ENCODE data around the gene INTS4.

INTS4 gene

DNA sequence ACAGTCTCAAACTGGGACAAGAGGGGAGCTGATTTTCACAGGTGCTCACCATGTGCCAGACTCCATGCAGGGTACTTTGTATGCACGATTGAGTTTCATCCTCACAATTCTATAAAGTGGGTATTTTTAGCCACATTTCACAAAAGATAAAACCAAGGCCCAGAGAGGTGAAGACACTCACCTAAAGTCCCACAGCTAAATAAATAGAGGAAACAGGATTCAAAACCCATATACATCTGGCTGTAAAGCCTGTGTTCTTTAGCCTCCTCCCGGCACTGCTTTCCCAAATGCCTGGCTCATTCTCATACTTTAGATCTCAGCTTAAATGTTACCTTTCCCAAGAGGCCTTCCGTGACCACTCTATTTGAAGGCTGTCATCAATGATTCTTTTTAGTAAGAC lies 41.8 kb upstream of the INTS4 start:
- TF ChIP-seq RARB (CRISPR knock-in tag; IDR thresholded peaks at IDR 0.05): no peak
- TF ChIP-seq PPARA (CRISPR knock-in tag; IDR thresholded peaks at IDR 0.05; ENCODE audit: borderline replicate concordance): no peak
- no peak for TF ChIP-seq ZNF70 (CRISPR knock-in tag; IDR thresholded peaks at IDR 0.05)
- no peak for TF ChIP-seq OSR1 (CRISPR knock-in tag; IDR thresholded peaks at IDR 0.05)
- no peak for TF ChIP-seq GLIS3 (CRISPR knock-in tag; IDR thresholded peaks at IDR 0.05)
- no peak for TF ChIP-seq ZNF8 (CRISPR knock-in tag; IDR thresholded peaks at IDR 0.05)
- TF ChIP-seq ISL1 (CRISPR knock-in tag; IDR thresholded peaks at IDR 0.05): no peak
- TF ChIP-seq, protein P1, sequence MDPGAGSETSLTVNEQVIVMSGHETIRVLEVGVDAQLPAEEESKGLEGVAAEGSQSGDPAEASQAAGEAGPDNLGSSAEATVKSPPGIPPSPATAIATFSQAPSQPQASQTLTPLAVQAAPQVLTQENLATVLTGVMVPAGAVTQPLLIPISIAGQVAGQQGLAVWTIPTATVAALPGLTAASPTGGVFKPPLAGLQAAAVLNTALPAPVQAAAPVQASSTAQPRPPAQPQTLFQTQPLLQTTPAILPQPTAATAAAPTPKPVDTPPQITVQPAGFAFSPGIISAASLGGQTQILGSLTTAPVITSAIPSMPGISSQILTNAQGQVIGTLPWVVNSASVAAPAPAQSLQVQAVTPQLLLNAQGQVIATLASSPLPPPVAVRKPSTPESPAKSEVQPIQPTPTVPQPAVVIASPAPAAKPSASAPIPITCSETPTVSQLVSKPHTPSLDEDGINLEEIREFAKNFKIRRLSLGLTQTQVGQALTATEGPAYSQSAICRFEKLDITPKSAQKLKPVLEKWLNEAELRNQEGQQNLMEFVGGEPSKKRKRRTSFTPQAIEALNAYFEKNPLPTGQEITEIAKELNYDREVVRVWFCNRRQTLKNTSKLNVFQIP (CRISPR knock-in tag; IDR thresholded peaks at IDR 0.05; ENCODE audit: borderline replicate concordance, low read depth): no peak
- TF ChIP-seq TCF4 (CRISPR knock-in tag; IDR thresholded peaks at IDR 0.05; ENCODE audit: borderline replicate concordance): no peak
- no peak for TF ChIP-seq ZFP30 (CRISPR knock-in tag; IDR thresholded peaks at IDR 0.05)
- TF ChIP-seq TSHZ2 (CRISPR knock-in tag; IDR thresholded peaks at IDR 0.05): no peak
- no peak for TF ChIP-seq ESRRG (CRISPR knock-in tag; IDR thresholded peaks at IDR 0.05)
- no peak for TF ChIP-seq TOX (CRISPR knock-in tag; IDR thresholded peaks at IDR 0.05; ENCODE audit: borderline replicate concordance)
- no peak for ATAC-seq

DNA sequence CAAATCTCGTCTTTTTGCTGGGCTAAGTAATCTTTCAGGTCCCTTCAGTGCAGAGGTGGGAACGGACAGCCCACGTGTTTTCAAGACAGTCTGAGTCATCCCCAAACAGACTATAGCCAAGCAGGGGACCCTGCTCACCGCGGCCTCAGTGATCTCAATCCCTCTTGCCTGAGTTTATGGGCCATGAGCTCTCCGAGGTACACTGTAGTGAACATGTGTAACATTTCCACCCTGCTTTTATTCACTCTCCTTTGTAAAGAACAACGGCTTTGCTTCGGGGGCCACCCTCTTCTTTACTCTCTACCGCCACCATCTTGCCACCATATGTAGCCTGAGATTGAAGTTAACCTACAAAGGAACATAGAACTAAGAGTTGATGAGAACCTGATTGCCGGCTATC lies 40.2 kb upstream of the INTS4 start:
- TF ChIP-seq TSHZ2 (CRISPR knock-in tag; IDR thresholded peaks at IDR 0.05): no peak
- no peak for TF ChIP-seq TOX (CRISPR knock-in tag; IDR thresholded peaks at IDR 0.05; ENCODE audit: borderline replicate concordance)
- TF ChIP-seq ZNF8 (CRISPR knock-in tag; IDR thresholded peaks at IDR 0.05): no peak
- no peak for TF ChIP-seq ZFP3 (CRISPR knock-in tag; IDR thresholded peaks at IDR 0.05)
- no peak for TF ChIP-seq OSR1 (CRISPR knock-in tag; IDR thresholded peaks at IDR 0.05)
- no peak for TF ChIP-seq GLIS3 (CRISPR knock-in tag; IDR thresholded peaks at IDR 0.05)
- TF ChIP-seq, protein P1 (CRISPR knock-in tag; IDR thresholded peaks at IDR 0.05; ENCODE audit: borderline replicate concordance, low read depth): no peak
- TF ChIP-seq ARNTL (CRISPR knock-in tag; IDR thresholded peaks at IDR 0.05; ENCODE audit: borderline replicate concordance, low read depth): no peak
- no peak for TF ChIP-seq ZFP30 (CRISPR knock-in tag; IDR thresholded peaks at IDR 0.05)
- no peak for TF ChIP-seq ISL1 (CRISPR knock-in tag; IDR thresholded peaks at IDR 0.05)
- TF ChIP-seq ZNF70 (CRISPR knock-in tag; IDR thresholded peaks at IDR 0.05): no peak
- ATAC-seq: no peak

DNA sequence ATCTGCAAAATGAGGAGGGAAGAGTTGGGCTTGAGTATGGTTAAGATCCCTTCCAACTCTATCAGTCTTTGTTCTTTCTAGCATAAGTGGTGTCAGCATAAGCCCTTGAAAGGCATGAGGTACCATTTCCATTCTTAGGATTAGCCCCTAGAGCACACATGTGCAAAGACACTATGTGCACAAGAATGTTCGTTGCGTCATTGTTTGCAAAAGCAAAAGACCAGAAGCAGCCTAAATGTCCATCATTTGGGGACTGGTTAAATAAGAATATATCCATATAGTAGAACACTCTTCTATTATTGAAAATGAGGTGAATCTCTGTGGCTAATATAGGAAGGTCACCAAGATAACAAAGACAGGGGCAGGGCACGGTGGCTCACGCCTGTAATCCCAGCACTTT lies 38.6 kb upstream of the INTS4 start:
- no peak for TF ChIP-seq ZNF70 (CRISPR knock-in tag; IDR thresholded peaks at IDR 0.05)
- no peak for TF ChIP-seq ZNF565 (CRISPR knock-in tag; conservative IDR thresholded peaks at IDR 0.05; ENCODE audit: low read depth)
- TF ChIP-seq ZFP3 (CRISPR knock-in tag; IDR thresholded peaks at IDR 0.05): no peak
- TF ChIP-seq TSHZ2 (CRISPR knock-in tag; IDR thresholded peaks at IDR 0.05): no peak
- no peak for TF ChIP-seq BACH2 (CRISPR knock-in tag; IDR thresholded peaks at IDR 0.05; ENCODE audit: borderline replicate concordance)
- TF ChIP-seq, protein P2, sequence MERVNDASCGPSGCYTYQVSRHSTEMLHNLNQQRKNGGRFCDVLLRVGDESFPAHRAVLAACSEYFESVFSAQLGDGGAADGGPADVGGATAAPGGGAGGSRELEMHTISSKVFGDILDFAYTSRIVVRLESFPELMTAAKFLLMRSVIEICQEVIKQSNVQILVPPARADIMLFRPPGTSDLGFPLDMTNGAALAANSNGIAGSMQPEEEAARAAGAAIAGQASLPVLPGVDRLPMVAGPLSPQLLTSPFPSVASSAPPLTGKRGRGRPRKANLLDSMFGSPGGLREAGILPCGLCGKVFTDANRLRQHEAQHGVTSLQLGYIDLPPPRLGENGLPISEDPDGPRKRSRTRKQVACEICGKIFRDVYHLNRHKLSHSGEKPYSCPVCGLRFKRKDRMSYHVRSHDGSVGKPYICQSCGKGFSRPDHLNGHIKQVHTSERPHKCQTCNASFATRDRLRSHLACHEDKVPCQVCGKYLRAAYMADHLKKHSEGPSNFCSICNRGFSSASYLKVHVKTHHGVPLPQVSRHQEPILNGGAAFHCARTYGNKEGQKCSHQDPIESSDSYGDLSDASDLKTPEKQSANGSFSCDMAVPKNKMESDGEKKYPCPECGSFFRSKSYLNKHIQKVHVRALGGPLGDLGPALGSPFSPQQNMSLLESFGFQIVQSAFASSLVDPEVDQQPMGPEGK (CRISPR knock-in tag; IDR thresholded peaks at IDR 0.05; ENCODE audit: borderline replicate concordance): no peak
- TF ChIP-seq CSDC2 (CRISPR knock-in tag; IDR thresholded peaks at IDR 0.05): no peak
- no peak for TF ChIP-seq ARNTL (CRISPR knock-in tag; IDR thresholded peaks at IDR 0.05; ENCODE audit: borderline replicate concordance, low read depth)
- no peak for ATAC-seq
